Measurements from ENCODE around the gene TEX2.

GRCh38 chr17:64129515-64129764 is 133.6 kb downstream of the TEX2 start:
- no peak for TF ChIP-seq RAD21 (IDR thresholded peaks at IDR 0.05; ENCODE audit: low read length)
- no peak for TF ChIP-seq CTCF (IDR thresholded peaks at IDR 0.05)
- TF ChIP-seq SIN3A (IDR thresholded peaks at IDR 0.05; ENCODE audit: borderline replicate concordance, low read depth, low read length) = no peak
